Activated CD8-positive, alpha-beta memory T cell treated with anti-CD3 and anti-CD28 coated beads for 4 hours (primary cell): ENCODE results near the gene TWF1.
"Not testable (repeated sequence)": the region's sequence is repeated elsewhere in the genome, so short reads cannot be mapped to it uniquely, and the experiment has no call there.

Experiments
- DNase-seq, 2 donors: peaks; one replicate each; pipeline ENCODE4 v3.0.0-alpha.2; 2020; ENCODE audit warnings: low read depth in 2 of 2

TWF1 gene

GRCh38 chr12:43805149-43805859, 813 bp downstream of the TWF1 start:
- DNase-seq, result no peak

GRCh38 chr12:43797561-43798217, 8.4 kb downstream of the TWF1 start:
- no peak for DNase-seq

GRCh38 chr12:43795716-43796280, 10.3 kb downstream of the TWF1 start:
- no peak for DNase-seq

GRCh38 chr12:43789941-43790340, 16.2 kb downstream of the TWF1 start:
- no peak for DNase-seq

GRCh38 chr12:43786899-43787693, 19.0 kb downstream of the TWF1 start:
- no peak for DNase-seq

GRCh38 chr12:43776498-43776897, 29.6 kb downstream of the TWF1 start:
- no peak for DNase-seq

- DNase-seq, result no peak
These were observed 39.8 kb downstream of the TWF1 start for GRCh38 chr12:43766291-43766690.

- DNase-seq, result no peak
These were observed 41.6 kb downstream of the TWF1 start for GRCh38 chr12:43764528-43764927.

- DNase-seq, result no peak
These were observed 42.3 kb downstream of the TWF1 start for GRCh38 chr12:43763769-43764168.

- no peak for DNase-seq
These were observed 43.5 kb downstream of the TWF1 start for GRCh38 chr12:43762596-43762995.

- no peak for DNase-seq
These were observed 44.6 kb downstream of the TWF1 start for GRCh38 chr12:43761500-43761899.

- no peak for DNase-seq
These were observed 45.7 kb downstream of the TWF1 start for GRCh38 chr12:43760396-43760795.

- DNase-seq, result peak; percentile 90 to 95
These were observed 47.2 kb downstream of the TWF1 start, which contains the start of the genes IRAK4 and PUS7L for GRCh38 chr12:43758728-43759563. Gene IRAK4 (plus strand): TSS chr12:43758951. CDS start chr12:43768112, 9,161 bp downstream. Gene PUS7L (minus strand): TSS chr12:43758790. CDS start chr12:43755245, 3,545 bp downstream.

GRCh38 chr12:43758247-43758727, 47.8 kb downstream of the TWF1 start:
- DNase-seq, result peak in 1 of 2 donors; percentile 5

GRCh38 chr12:43754015-43754414, 52.1 kb downstream of the TWF1 start:
- DNase-seq, result no peak

GRCh38 chr12:43751360-43751759, 54.8 kb downstream of the TWF1 start:
- not testable (repeated sequence) for DNase-seq

- no peak for DNase-seq
These were observed 55.3 kb downstream of the TWF1 start for GRCh38 chr12:43750814-43751213.

- DNase-seq, result no peak
These were observed 57.1 kb downstream of the TWF1 start for GRCh38 chr12:43749016-43749415.

- DNase-seq, result no peak
These were observed 61.3 kb downstream of the TWF1 start for GRCh38 chr12:43744826-43745225.
